ENCODE data around the gene DTX4.

The DTX4 gene

DNA sequence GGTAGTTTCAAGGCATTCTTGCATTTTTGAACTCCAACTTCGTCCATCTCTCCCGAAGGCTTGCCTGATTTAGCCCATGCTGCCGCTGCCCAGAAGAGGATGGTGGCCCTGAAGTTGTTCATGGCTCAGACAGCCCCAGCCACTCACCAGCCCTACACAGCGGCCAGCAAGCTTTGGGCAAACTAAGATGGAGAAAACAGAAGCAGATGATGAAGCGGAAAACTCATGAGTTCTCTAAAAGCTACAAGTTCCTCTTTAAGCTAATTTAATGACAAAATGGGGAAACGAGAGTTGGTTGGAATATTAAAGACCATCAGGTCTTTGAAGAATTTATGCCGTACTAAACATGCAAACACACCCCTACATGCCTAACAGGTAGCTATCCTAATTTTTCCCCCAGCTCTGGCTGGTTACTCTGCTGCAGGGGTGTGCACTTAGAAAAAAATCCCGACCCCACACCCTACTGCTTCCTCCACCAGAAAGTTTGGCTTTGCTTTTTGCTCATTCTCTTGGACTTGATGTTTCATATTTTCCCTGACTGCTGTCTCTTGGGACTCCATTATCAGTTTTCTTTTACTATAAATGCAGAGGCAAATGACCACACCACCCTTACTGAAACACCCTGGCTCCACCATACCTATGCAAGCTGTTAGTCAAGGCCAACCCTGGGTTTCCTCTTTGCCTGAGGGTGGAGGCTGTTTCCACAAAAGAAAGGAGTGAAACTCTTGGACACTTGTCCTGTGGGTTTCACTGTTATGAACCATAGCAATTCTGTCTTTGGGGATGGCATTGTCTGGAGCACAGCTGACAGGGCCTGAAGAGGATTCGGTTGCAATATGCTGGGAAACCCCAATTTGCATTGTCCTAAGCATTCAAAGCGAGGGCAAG lies 41.1 kb downstream of the DTX4 start, which contains the start of gene MPEG1:
Gene MPEG1 (minus strand): TSS at position 184 of the 888 bp plus-strand sequence. CDS start 62 bp downstream, at position 122.
- DNase-seq (ENCODE audit: low read depth, low spot score): no peak
- H3K4me3 ChIP-seq (ENCODE audit: low read length): no peak within 1 kb of the TSS

DNA sequence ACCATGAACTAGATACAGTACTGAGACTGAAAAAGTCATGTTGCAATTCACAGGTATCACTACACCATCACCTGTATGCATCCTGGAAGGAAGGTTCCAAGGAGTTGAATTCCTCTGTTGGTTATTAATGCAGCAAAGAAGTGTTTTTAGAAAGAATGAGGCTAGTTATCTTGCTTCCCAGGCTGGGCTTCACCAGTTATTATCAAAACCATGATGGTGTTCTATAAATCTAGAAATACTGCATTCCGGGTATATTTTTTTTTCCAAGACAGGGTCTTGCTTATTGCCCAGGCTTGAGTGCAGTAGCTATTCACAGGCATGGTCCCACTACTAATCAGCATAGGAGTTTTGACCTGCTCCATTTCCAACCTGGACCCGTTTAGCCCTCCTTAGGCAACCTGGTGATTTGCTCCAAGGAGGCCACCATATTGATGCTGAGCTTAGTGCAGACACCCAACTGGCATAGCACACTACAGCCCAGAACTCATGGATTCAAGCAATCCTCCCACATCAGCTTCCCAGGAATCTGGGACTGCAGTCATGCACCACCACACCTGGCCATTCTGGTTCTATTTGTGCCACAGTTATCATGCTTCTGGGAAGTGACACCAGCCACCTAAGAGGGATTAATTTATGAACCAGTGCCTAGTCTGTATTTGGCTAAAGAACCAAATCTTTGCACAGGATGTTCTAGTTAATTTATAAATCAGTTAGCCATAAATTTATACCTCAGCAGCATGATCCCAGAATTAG lies 42.4 kb downstream of the DTX4 start:
- H3K4me3 ChIP-seq (ENCODE audit: low read length): no peak overlapping the region
- no peak for DNase-seq (ENCODE audit: low read depth, low spot score)

DNA sequence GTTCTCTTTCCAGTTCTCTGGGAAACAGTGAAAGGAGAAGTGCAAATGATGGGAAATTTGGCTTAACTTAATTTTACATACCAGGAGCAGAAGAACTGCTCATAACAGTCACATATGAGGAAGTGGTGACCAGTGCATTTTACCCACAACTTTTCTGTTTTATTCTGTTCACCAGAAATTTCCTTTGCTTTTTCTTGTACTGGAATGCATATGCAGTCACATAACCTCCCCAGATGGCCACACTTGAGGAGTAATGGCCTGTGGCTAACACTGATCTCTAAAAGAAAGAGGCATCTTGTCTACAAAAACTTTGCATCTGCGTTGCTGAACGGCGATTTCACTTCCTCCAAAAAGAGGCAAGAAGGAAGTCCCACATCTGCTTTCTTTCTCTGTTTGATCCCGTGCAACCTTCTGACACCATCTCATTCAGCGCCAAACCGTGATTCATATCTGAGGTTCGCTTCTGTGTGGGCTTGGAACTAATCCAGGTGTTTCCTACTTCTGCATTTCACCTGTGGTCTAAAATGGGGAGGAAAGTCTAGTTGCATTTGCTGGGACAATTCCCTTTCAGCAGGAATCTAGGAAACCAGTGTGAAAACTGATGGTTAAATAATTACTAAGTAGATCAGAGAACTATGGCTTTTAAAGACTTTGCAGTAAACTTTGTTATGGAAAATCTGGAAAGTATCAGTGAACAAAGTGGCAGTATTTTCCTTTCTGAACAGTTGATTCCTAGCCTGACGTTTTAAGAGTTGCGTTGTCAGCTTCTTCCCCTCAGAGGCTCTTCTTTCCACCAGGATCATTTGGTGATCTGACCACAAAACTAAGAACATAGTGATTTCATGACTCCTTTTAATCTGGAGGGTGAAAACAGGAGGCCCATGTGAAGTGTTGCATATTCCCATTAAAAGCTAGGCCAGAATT lies 45.0 kb downstream of the DTX4 start:
- peak; percentile 65 for DNase-seq (ENCODE audit: low read depth, low spot score)
- peak overlapping the region; percentile 13; the same call in 1 of the 2 replicates for H3K4me3 ChIP-seq (ENCODE audit: low read length)

DNA sequence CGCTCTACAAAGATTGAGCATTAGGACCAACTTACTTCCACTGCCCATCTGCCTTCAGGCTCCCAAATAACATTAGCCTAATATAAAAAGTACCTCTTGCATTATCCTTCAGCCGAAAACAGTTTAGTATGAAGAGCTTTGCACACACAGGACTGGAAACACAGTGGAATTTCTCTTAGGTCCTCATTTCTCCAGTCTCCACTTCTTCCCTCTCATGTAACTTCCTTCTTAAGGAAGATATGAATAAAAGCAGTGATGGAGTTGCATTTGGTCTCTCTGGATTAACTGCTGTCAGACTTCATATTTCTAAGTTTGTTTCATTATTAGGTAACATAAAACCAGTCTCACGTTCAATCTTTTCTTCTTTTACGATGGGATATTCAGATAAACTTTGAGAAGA lies 46.4 kb downstream of the DTX4 start:
- no peak for DNase-seq (ENCODE audit: low read depth, low spot score)
- no peak overlapping the region for H3K4me3 ChIP-seq (ENCODE audit: low read length)

DNA sequence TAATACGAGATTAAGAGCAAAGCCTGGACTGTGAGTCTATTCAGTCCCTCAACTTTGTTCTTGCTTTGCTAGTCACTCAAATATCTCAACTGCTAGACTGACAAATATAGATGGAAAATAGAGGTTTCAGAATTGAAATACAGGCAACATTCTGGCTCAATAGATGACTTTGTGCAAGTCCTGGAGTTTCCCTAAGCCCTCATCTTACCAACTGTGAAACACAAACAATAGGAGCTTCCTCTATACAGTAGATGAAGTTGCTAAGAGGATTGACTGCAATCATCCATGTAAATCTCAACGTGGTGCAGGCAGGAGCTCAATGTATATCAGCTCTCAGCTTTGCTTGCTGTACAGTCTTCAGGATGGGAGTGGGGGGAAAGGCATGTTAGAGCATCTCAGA lies 47.0 kb downstream of the DTX4 start:
- H3K4me3 ChIP-seq (ENCODE audit: low read length): no peak overlapping the region
- no peak for DNase-seq (ENCODE audit: low read depth, low spot score)

DNA sequence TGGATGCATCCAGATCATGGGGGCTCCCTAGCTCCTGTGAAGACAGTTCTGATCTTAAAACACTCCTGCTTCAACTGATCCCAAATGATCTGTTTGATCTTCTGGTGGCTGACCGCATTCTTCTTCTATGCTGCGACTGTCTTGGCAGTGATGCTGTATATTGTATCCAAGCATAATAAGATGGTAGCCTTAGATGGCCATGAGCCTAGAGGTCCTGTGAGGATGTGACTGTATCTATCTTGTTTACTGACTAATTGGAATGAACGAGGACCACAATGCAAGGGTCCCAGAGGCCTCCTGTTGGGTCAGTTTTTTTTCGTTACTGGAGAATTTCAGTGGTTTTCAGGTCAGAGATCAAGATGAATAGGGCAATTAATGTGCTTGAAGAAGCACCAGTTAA lies 47.9 kb downstream of the DTX4 start:
- no peak overlapping the region for H3K4me3 ChIP-seq (ENCODE audit: low read length)
- no peak for DNase-seq (ENCODE audit: low read depth, low spot score)

DNA sequence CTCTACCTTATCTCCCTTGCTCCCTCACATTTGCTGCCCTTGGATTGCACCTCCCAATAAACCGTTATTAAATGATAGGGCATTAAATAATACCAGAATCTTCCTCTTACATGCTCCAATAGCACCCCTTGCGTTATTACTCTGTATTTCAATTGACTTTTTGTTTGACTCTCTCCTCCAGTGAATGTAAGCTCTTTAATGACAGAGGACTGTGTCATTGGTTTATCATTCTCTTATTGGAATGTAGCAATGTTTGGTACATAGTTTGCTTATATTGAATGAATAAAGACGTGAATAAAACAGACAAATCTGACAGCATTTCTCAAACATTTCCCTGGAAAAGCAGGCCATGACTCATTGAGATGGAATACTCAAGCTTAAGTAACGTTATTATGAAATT lies 49.5 kb downstream of the DTX4 start:
- DNase-seq (ENCODE audit: low read depth, low spot score): no peak
- H3K4me3 ChIP-seq (ENCODE audit: low read length): no peak overlapping the region

DNA sequence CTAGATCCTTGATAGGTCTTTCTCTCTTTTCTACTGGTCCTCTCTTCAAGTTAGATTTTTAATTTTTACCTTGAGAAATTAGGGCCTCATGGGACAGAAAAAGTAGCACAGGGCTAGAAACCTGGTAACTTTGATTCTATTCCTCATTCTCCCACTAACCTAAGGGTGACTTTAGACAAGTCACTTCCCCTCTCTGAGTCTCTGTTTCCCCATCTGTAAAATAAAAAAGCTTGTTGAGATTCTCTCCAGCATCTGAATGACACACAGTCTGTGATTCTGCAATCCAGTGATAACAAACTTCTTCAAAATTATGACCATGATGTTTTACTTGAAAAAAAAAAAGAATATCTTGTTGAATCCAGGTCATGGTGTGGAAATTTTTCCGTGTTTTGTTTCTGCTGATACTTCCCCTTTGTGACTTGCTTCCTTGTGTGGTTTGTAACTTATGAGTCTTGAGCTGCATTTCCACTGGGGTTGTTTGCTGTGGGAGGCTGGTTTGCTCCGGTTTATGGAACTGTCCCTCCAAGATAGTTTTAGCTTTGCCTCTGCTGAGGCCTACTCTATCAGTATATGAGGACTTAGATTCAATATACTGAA lies 50.6 kb downstream of the DTX4 start:
- H3K4me3 ChIP-seq (ENCODE audit: low read length): no peak overlapping the region
- no peak for DNase-seq (ENCODE audit: low read depth, low spot score)

DNA sequence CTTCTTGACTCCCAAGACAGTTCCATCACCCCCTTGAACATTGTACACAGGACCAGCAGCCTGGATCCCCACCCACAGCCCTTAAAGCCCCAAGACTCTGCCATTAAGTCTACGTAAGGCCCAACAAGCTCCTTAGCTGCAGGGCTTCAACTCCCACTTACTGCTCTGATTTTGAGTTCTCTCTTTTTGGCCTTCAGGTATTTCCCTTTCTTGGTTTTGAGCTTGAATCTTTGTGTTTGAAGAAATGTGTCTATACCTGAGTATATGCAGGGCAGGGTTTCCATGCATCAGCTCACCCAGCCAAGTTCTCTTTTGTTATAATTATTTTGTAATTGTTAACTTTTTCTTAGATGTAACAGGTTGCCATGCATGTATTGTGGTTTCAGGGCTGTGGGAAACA lies 51.2 kb downstream of the DTX4 start:
- no peak overlapping the region for H3K4me3 ChIP-seq (ENCODE audit: low read length)

DNA sequence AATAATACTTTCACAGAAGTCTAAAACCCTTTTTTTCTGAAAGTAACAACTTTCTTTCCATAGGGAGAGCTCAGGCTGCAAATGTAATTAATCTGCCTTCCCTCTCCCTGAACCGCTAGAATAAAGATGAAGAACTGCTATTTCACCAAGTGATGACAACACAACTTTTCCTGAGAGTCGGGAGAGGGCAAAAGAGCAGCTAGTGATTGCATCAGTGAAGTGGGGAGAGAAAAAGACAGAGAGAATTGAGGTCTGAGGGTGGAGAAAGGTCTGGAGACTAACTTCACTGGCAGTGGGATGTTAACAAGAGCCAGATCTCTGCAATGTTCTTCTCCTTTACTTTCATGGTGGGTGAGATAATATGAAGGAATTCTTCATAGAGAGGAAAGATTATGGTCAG lies 51.7 kb downstream of the DTX4 start:
- DNase-seq (ENCODE audit: low read depth, low spot score): no peak
- no peak overlapping the region for H3K4me3 ChIP-seq (ENCODE audit: low read length)

More for the DNA sequence above, 51.2 kb downstream of the DTX4 start:
- DNase-seq (ENCODE audit: low read depth, low spot score): no peak

DNA sequence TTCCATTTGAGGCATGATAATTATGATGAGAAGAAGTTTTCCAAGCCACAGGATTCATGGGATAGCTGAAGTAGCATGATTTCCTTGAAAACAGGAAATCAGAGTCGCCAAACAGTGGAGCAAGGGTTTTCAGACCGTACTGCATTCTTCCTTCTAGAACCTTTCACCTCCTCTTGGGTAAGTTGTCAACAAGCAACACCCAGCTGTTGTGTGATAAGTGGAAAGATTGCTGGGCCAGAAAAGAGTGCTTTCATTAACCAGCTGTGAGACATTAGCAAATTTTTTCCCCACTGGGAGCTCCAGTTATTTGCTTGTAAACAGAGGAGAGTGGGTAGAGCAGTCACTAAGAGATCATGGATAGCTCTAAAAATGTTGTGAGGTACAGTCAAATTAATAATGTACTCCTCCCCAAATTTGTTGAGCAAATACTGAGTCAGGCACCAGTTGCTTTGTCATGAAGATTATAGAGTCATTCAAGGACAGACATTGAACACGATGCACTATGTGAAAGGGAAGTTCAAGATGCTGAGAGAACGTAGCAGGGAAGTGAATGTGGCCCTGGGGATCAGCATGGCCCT lies 52.5 kb downstream of the DTX4 start:
- no peak for DNase-seq (ENCODE audit: low read depth, low spot score)
- no peak overlapping the region for H3K4me3 ChIP-seq (ENCODE audit: low read length)

DNA sequence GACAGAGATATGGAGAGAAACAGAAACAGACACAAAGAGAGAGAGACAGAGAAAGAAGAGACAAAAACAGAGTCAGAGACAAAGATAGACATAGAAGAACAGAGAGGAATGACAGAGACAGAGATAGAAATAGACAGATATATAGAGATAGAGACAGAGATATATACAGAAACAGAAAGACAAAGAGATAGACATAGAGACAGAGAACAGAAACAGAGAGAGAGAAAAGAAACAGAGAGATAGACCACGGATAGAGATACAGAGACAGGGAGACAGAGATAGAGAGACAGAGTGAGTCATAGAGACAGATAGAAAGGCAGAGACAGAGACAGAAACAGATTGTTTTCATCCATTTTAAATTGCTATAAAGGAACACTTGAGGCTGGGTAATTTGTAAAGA lies 53.1 kb downstream of the DTX4 start:
- H3K4me3 ChIP-seq (ENCODE audit: low read length): no peak overlapping the region
- no peak for DNase-seq (ENCODE audit: low read depth, low spot score)

DNA sequence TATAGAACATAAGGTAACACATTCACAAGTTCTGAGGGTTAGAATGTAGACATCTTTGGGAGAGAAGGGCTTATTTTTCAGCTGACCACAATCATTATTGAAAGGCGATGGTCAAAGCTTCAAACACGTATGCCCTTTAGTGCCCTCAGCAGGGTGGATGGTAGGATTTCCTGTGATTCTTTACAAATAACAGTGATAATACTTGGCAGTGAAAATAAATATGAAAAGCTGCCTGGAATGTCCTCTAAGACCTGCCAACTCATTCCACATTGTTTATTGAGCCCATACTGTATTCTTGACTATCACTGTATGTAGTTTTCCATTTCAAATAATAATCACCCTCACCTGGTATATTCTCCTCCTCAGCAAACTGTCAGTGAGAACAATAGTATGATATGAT lies 54.5 kb downstream of the DTX4 start:
- DNase-seq (ENCODE audit: low read depth, low spot score): no peak
- H3K4me3 ChIP-seq (ENCODE audit: low read length): no peak overlapping the region

DNA sequence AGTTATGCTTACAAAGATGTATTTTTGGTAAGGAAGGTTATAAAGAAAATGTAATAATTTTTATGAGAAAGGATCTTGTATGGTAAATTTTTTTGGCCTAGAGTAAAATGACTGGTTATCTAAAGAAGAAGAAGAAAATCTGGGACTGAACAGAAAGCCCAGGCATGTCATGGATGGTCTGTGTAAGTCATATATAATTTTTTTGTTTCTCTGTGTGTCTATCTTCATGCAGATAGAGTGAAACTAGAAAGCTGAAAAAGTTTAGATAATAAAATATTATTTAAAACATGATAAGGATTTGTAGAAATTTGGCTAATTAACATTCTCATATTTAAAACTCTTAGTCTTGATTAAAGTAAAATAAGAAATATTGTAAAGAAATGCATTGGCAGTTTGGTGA lies 68.4 kb downstream of the DTX4 start:
- no peak overlapping the region for H3K4me3 ChIP-seq (ENCODE audit: low read length)

DNA sequence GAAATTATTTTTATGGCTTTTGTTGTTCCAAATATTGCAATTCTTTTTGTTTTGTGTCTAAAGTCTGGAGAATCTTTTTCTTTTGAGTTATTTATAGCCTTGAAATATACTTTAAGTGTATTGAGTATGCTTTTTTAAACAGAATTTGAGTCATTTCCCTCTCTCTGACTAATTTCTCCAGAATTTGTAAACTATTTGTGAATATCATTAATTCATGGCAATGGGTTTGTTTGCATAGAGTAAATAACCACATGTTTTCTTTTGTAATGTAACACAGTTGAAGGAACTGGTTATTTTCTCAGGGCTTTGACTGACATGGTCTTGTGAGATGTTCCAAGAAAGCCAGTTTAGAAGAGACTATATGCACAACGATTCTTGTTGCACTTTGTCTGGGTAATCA lies 71.7 kb downstream of the DTX4 start:
- DNase-seq (ENCODE audit: low read depth, low spot score): no peak
- no peak overlapping the region for H3K4me3 ChIP-seq (ENCODE audit: low read length)

More for the DNA sequence above, 68.4 kb downstream of the DTX4 start:
- no peak for DNase-seq (ENCODE audit: low read depth, low spot score)

DNA sequence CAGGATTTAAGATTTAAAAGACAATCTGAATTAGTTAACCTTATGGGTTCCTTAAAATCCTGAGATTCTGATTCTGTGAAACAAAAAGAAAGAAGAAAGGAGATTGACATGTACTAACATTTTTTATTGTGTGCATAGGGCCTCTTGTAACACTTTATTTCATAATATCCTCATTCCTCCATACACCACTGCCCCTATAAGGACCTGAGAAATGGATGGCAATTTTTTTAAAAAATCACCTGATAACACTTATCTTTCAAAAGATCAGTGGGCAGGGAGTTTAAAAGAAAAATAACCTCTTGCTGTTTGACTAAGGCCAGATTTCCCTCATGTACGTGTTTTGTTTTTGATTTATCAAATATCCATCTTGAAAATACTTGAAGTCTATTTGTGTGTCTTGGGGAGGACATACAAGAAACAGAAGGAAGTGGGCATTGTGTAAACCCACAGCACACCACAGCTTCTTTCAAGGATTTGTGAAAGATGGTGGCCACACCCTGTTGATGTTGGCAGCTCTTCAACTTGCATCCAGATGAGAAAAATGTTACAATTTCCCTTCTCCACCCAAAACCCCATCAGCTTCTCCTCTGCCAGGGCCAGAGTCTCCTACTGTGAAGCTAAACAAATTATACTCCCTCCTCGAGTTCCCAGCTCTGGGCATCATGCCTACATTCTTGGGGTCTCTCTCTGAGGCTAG lies 75.7 kb downstream of the DTX4 start:
- no peak overlapping the region for H3K4me3 ChIP-seq (ENCODE audit: low read length)
- DNase-seq (ENCODE audit: low read depth, low spot score): peak; percentile 37

DNA sequence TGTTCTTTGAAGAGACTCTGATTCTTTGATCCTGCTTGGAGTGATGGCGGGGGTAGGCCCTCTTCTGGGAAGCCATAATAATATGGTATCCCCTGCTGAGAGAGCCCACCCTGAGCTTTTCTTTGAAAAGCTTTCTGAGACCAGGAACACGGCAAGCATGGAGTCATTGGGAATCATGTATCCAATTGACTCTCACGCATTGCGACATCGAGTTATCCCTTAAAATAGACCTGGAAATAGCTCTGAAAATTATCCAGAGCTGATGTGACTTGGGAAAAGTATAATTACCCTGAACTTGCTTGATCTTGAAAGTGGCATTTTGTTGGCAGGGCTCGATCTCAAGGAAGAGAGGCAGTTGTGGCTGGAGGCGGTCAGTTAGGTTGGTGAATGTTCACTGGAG lies 77.6 kb downstream of the DTX4 start:
- DNase-seq (ENCODE audit: low read depth, low spot score): no peak
- H3K4me3 ChIP-seq (ENCODE audit: low read length): no peak overlapping the region

DNA sequence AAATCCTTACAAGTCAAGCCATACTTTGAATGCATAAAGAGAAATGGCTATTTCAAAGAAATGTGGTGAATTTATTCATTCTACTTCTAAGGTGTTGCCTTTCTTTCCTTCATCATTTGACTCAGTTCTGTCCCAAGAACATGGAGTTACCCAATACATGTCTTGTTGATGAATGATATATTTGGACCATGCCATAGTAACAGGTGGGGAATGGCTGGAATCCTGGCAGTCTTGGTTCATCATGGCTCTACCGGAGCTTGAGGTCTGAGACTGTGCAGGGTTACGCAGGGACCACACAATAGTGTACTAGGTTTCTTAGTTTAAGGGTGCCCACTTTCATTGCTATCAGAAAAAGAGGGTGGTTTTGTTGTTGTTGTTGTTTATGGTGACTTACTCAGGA lies 81.1 kb downstream of the DTX4 start:
- DNase-seq (ENCODE audit: low read depth, low spot score): no peak
- H3K4me3 ChIP-seq (ENCODE audit: low read length): no peak overlapping the region

Measured in Jurkat, Clone E6-1 (cell line).